NCI-H510A treated with DMSO at 0.1 percent for 48 hours (cell line): ENCODE results near the gene CLDN14.
"Not testable (repeated sequence)": the region's sequence is repeated elsewhere in the genome, so short reads cannot be mapped to it uniquely, and the experiment has no call there.

Experiments used
- DNase-seq: peaks from one replicate; lab custom pipeline; 2025; lab: John Stamatoyannopoulos, UW

CLDN14 gene

GRCh38 chr21:36501589-36501892, 21.6 kb upstream of the CLDN14 start:
- DNase-seq, result no peak

GRCh38 chr21:36499578-36500471, 19.9 kb upstream of the CLDN14 start:
- no peak for DNase-seq

- DNase-seq, result no peak
Measured at GRCh38 chr21:36494557-36494956, 14.6 kb upstream of the CLDN14 start.

- DNase-seq, result no peak
Measured at GRCh38 chr21:36491209-36491910, 11.4 kb upstream of the CLDN14 start.

GRCh38 chr21:36489776-36490165, 9.8 kb upstream of the CLDN14 start:
- no peak for DNase-seq

GRCh38 chr21:36489103-36489775, 9.3 kb upstream of the CLDN14 start:
- DNase-seq, result no peak

GRCh38 chr21:36487641-36488307, 7.9 kb upstream of the CLDN14 start:
- DNase-seq, result peak; percentile 24

GRCh38 chr21:36486246-36486645, 6.3 kb upstream of the CLDN14 start:
- DNase-seq, result no peak

GRCh38 chr21:36485476-36485875, 5.6 kb upstream of the CLDN14 start:
- no peak for DNase-seq

GRCh38 chr21:36483095-36483494, 3.2 kb upstream of the CLDN14 start:
- no peak for DNase-seq

GRCh38 chr21:36482673-36483072, 2.8 kb upstream of the CLDN14 start:
- DNase-seq, result no peak

GRCh38 chr21:36482181-36482580, 2.3 kb upstream of the CLDN14 start:
- DNase-seq, result no peak

GRCh38 chr21:36481639-36482038, 1.7 kb upstream of the CLDN14 start:
- no peak for DNase-seq

- no peak for DNase-seq
Measured at GRCh38 chr21:36480618-36481017, 696 bp upstream of the CLDN14 start.

GRCh38 chr21:36478941-36479340, 981 bp downstream of the CLDN14 start:
- no peak for DNase-seq

- DNase-seq, result no peak
Measured at GRCh38 chr21:36478207-36478701, 1.7 kb downstream of the CLDN14 start.

- no peak for DNase-seq
Measured at GRCh38 chr21:36477559-36477958, 2.4 kb downstream of the CLDN14 start.

- DNase-seq, result no peak
Measured at GRCh38 chr21:36477001-36477400, 2.9 kb downstream of the CLDN14 start.

GRCh38 chr21:36476541-36476940, 3.4 kb downstream of the CLDN14 start:
- DNase-seq, result not testable (repeated sequence)

- no peak for DNase-seq
Measured at GRCh38 chr21:36474591-36474990, 5.3 kb downstream of the CLDN14 start.

GRCh38 chr21:36473203-36473602, 6.7 kb downstream of the CLDN14 start:
- no peak for DNase-seq

GRCh38 chr21:36472377-36472776, 7.5 kb downstream of the CLDN14 start:
- no peak for DNase-seq
